H1 (cell line): ENCODE measurements around the gene MICALL2.

Experiments used
- EP300 ChIP-seq, 2 experiments: IDR thresholded peaks; 1 replicate in 1 of 2; 2 replicates in 1 of 2; pipeline ENCODE4 v1.6.1; 2011 to 2012; ENCODE audit warnings: low read depth in 2 of 2, low read length in 2 of 2, mild to moderate bottlenecking in 2 of 2, borderline replicate concordance in 1 of 2, inconsistent platforms in 1 of 2, moderate library complexity in 1 of 2
- EZH2 ChIP-seq: fragments of 200-600 bp; sonication (generic); IDR thresholded peaks from 2 replicates; pipeline ENCODE4 v1.7.1; 2012; ENCODE audit warnings: low read depth, mild to moderate bottlenecking, moderate library complexity, low read length, inconsistent platforms; ENCODE audit not compliant: severe bottlenecking
- POLR2AphosphoS5 ChIP-seq: IDR thresholded peaks from 2 replicates; pipeline ENCODE4 v1.6.1; 2011; ENCODE audit warnings: low read depth, low read length
- TAF1 ChIP-seq: IDR thresholded peaks from 2 replicates; pipeline ENCODE4 v1.6.1; 2011; ENCODE audit warnings: mild to moderate bottlenecking, low read depth, low read length
- TBP ChIP-seq: IDR thresholded peaks from 2 replicates; pipeline ENCODE4 v1.6.1; 2011; ENCODE audit warnings: low read depth, low read length, improper control_type of control experiment
- TF ChIP-seq, protein P1 (sequence below): IDR thresholded peaks from 2 replicates; pipeline ENCODE4 v1.6.1; 2012; ENCODE audit warnings: inconsistent platforms
- TF ChIP-seq, protein P2 (sequence below), 3 experiments: IDR thresholded peaks; 1 replicate in 2 of 3; 2 replicates in 1 of 3; pipeline versions ENCODE4 v1.5.1 to v1.6.1; 2011; ENCODE audit warnings: low read length in 3 of 3, mild to moderate bottlenecking in 3 of 3, inconsistent platforms in 2 of 3, low read depth in 1 of 3, moderate library complexity in 1 of 3; ENCODE audit not compliant: insufficient read depth in 1 of 3; ENCODE audit errors: control extremely low read depth in 1 of 3

GRCh38 chr7:1481300-1481699, 22.0 kb upstream of the MICALL2 start:
- TF ChIP-seq, protein P1, sequence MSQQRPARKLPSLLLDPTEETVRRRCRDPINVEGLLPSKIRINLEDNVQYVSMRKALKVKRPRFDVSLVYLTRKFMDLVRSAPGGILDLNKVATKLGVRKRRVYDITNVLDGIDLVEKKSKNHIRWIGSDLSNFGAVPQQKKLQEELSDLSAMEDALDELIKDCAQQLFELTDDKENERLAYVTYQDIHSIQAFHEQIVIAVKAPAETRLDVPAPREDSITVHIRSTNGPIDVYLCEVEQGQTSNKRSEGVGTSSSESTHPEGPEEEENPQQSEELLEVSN = no peak
- TF ChIP-seq, protein P2, sequence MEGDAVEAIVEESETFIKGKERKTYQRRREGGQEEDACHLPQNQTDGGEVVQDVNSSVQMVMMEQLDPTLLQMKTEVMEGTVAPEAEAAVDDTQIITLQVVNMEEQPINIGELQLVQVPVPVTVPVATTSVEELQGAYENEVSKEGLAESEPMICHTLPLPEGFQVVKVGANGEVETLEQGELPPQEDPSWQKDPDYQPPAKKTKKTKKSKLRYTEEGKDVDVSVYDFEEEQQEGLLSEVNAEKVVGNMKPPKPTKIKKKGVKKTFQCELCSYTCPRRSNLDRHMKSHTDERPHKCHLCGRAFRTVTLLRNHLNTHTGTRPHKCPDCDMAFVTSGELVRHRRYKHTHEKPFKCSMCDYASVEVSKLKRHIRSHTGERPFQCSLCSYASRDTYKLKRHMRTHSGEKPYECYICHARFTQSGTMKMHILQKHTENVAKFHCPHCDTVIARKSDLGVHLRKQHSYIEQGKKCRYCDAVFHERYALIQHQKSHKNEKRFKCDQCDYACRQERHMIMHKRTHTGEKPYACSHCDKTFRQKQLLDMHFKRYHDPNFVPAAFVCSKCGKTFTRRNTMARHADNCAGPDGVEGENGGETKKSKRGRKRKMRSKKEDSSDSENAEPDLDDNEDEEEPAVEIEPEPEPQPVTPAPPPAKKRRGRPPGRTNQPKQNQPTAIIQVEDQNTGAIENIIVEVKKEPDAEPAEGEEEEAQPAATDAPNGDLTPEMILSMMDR (IDR thresholded peaks at IDR 0.05; ENCODE audit: control extremely low read depth in 1 of 3, insufficient read depth in 1 of 3, low read depth in 1 of 3, low read length in 3 of 3) = no peak
- TF ChIP-seq TAF1 = no peak
- TF ChIP-seq TBP = no peak
- no peak for TF ChIP-seq POLR2AphosphoS5
- no peak for TF ChIP-seq EZH2
- TF ChIP-seq EP300 (IDR thresholded peaks at IDR 0.05; ENCODE audit: borderline replicate concordance in 1 of 2, low read depth in 2 of 2, low read length in 2 of 2) = no peak
